ENCODE data around the gene DAB2IP.

DAB2IP gene

DNA sequence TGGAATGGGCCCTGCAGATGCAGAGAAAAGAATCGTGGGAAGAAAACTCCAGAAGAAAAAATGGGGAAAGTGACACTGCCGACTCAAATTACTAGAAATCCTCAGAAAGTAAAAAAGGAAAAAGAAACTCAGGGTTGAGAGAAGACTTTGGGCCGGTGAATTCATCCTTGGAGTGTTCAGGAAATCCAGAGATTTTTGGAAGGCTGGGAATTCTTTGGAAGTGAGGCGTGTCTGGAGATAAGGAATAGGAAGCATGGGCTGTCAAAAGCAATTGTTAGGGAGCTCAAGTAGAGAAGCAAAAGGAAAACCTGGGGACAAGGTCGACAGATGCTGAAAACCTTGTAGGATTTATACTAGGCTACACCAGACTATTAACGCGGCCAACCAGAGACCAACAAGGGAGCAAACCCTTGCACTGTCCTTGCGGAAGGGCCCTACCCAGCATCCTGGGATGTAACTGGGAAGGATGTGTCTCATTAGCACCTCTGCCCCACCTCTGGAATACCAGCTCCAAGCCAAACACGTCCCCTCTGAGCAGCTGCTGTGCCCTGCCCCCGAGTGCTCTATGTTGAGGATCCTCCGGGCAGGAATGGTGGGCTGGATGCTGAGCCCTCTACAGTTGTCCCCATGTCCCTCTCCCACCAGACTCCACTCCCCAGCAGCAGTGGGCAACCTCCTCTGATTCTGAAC is 11.6 kb downstream of the DAB2IP start:
- TF ChIP-seq, protein P1, sequence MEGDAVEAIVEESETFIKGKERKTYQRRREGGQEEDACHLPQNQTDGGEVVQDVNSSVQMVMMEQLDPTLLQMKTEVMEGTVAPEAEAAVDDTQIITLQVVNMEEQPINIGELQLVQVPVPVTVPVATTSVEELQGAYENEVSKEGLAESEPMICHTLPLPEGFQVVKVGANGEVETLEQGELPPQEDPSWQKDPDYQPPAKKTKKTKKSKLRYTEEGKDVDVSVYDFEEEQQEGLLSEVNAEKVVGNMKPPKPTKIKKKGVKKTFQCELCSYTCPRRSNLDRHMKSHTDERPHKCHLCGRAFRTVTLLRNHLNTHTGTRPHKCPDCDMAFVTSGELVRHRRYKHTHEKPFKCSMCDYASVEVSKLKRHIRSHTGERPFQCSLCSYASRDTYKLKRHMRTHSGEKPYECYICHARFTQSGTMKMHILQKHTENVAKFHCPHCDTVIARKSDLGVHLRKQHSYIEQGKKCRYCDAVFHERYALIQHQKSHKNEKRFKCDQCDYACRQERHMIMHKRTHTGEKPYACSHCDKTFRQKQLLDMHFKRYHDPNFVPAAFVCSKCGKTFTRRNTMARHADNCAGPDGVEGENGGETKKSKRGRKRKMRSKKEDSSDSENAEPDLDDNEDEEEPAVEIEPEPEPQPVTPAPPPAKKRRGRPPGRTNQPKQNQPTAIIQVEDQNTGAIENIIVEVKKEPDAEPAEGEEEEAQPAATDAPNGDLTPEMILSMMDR (IDR thresholded peaks at IDR 0.05), result no peak

DNA sequence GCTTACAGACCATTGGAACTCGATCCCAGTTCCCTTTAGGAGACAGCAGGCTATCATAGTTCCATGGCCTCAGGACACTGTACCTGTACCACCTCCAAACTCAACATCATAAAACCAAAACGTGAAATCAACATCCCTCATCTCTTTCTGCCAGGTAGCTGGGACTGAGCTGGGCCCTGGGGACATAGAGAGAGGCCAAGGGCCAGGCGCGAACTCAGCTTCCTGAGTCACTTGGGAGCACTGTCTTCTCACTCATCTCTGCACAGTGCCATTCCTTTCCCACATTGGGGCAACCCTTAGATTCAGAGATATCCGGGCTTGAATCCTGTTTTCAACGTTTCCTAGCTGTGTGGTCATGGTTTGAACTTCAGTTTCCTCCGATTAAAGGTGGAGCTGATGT is 12.2 kb downstream of the DAB2IP start:
- TF ChIP-seq, protein P1 (IDR thresholded peaks at IDR 0.05), result no peak

DNA sequence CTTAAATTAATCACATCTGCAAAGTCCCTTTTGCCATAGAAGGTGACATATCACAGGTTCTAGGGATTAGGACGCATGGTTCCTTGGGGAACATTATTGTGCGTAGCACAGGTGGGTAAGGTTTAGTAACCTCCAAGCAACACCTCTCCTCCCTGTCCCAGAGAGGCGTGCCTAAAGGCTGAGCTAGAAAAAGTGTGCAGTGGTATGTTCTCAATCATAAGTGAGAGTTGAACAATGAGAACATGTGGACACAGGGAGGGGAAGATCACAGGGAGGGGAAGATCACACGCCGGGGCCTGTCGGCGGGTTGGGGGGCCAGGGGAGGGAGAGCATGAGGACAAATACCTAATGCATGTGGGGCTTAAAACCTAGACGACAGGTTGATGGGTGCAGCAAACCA is 14.9 kb downstream of the DAB2IP start:
- TF ChIP-seq, protein P1 (IDR thresholded peaks at IDR 0.05), result no peak

DNA sequence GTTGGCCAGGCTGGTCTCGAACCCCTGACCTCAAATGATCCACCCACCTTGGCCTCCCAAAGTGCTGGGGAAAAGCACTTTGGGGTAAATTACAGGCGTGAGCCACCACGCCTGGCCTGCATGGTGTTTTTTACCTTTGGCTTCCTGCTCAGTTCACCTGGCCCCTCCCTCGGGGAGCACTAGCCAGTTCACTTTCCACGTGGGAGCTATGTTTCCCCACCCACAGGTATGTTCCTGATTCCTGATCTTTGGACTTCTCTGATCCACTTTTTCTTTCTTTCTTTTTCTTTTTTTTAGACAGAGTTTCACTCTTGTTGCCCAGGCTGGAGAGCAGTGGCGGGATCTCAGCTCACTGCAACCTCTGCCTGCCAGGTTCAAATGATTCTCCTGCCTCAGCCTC is 15.8 kb downstream of the DAB2IP start:
- TF ChIP-seq, protein P1 (IDR thresholded peaks at IDR 0.05), result no peak

DNA sequence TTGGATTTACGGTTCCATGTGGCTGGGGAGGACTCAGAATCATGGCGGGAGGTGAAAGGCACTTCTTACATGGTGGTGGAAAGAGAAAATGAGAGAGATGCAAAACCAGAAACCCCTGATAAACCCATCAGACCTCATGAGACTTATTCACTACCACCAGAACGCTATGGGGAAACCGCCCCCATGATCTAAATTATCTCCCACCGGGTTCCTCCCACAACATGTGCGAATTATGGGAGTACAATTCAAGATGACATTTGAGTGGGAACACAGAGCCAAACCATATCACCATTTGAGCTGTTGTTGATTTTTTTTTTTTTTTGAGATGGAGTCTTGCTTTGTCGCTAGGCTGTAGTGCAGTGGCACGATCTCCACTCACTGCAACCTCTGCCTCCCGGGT is 16.5 kb downstream of the DAB2IP start:
- TF ChIP-seq, protein P1 (IDR thresholded peaks at IDR 0.05), result no peak

DNA sequence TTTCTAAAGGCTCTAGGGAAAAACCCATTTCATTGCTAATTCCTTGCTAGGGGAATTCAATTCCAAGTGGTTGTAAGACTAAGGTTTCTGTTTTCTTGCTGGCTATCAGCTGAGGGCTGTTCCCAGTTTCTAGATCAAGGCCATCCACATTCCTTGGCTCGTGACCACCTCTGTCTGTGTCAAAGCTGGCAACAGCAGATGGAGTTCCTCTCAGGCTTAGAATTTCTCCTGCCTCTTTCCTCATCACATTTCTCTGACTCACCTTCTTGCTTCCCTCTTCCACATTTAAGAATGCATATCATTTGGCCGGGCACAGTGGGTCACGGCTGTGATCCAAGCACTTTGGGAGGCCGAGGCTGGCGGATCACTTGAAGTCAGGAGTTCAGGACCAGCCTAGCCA is 19.0 kb downstream of the DAB2IP start:
- TF ChIP-seq, protein P1 (IDR thresholded peaks at IDR 0.05), result no peak

DNA sequence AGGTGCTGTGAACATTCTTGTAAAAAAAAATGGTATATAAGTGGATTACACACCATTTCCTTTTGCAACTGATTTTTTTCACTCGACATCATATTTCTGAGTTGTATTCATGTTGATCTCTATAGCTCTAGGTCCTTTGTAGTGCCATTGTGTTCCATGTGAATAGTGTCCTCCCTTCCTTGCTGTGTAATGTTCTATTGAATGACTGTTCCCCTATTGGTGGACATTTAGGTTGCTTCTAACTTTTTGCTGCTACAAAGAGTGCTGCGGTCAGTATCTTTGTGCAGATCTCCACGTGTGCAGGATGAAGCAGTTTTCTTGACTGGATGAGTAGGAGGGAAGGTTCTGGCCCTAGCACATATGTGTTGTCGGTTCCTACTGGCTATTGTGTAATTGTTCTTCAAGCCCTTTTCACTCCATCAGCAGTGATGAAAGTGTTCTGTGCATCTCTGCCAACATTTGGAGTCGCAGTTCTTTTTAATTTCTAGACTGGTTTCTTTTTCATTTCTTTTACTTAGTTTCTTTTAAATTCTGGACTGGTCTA is 20.2 kb downstream of the DAB2IP start:
- TF ChIP-seq, protein P1 (IDR thresholded peaks at IDR 0.05), result no peak

Data from LNCAP (cell line).